ENCODE results near the gene CHRDL1. TPM values are rescaled to one million over a fixed set of nuclear protein-coding genes. Genes with fewer than 3 reads are reported as not detected.

CHRDL1 gene
- total and polyA plus RNA-seq, 4 donors, result 9.6 to 45.3 (median 26.9) TPM

GRCh38 chrX:110669572-110669971 lies 126.0 kb downstream of the CHRDL1 start:
- TF ChIP-seq CTCF (IDR thresholded peaks at IDR 0.05; ENCODE audit: control extremely low read depth, extremely low read depth), result no peak
- H3K27me3 ChIP-seq (ENCODE audit: control insufficient read depth in 3 of 3, insufficient read depth in 3 of 3, low read length in 2 of 3), result peaks cover 3 to 24% (median 4%) of the 10 kb centered on the region in 3 donors
- H3K4me3 ChIP-seq, result no peak overlapping the region
- no peak for DNase-seq
- ATAC-seq (ENCODE audit: insufficient read depth, low FRiP score), result no peak
- no peaks in the 10 kb centered on the region for H3K36me3 ChIP-seq (ENCODE audit: control insufficient read depth in 4 of 4, insufficient read depth in 4 of 4, low read length in 4 of 4)
- no peak overlapping the region for H3K9ac ChIP-seq (ENCODE audit: insufficient read depth in 1 of 2, low read length in 2 of 2)
- no peak overlapping the region for H3K27ac ChIP-seq (ENCODE audit: low read depth in 1 of 2, low read length in 1 of 2)
- H3K9me3 ChIP-seq (ENCODE audit: control insufficient read depth in 4 of 4, insufficient read depth in 3 of 4, low read length in 3 of 4), result peaks cover 0 to 5% (median 0%) of the 10 kb centered on the region in 4 donors
- no peaks in the 10 kb centered on the region for H3K4me1 ChIP-seq (ENCODE audit: control insufficient read depth in 5 of 5, insufficient read depth in 5 of 5, low read length in 5 of 5)
- 32 to 67% methylated on average over 1 of the region's 1 CpG for WGBS, 2 donors

GRCh38 chrX:110667706-110668105 lies 127.9 kb downstream of the CHRDL1 start:
- WGBS, 2 donors, result 25 to 42% methylated on average over 6 of the region's 6 CpGs
- no peak overlapping the region for H3K4me3 ChIP-seq

GRCh38 chrX:110665223-110666002 lies 130.2 kb downstream of the CHRDL1 start:
- no peak for TF ChIP-seq CTCF (IDR thresholded peaks at IDR 0.05; ENCODE audit: control extremely low read depth, extremely low read depth)
- H3K9ac ChIP-seq (ENCODE audit: insufficient read depth in 1 of 2, low read length in 2 of 2), result no peak overlapping the region
- no peak overlapping the region for H3K27ac ChIP-seq (ENCODE audit: low read depth in 1 of 2, low read length in 1 of 2)
- peaks cover 0 to 3% (median 0%) of the 10 kb centered on the region in 4 donors for H3K9me3 ChIP-seq (ENCODE audit: control insufficient read depth in 4 of 4, insufficient read depth in 3 of 4, low read length in 3 of 4)
- ATAC-seq (ENCODE audit: insufficient read depth, low FRiP score) (peak; percentile 60), DNase-seq (peak; percentile 37 to 69 (median 38))
- 36% methylated on average over 3 of the region's 3 CpGs for WGBS, 2 donors
- H3K4me3 ChIP-seq, result no peak overlapping the region
- H3K27me3 ChIP-seq (ENCODE audit: control insufficient read depth in 3 of 3, insufficient read depth in 3 of 3, low read length in 2 of 3), result peaks cover 1 to 23% (median 3%) of the 10 kb centered on the region in 3 donors
- H3K36me3 ChIP-seq (ENCODE audit: control insufficient read depth in 4 of 4, insufficient read depth in 4 of 4, low read length in 4 of 4), result no peaks in the 10 kb centered on the region
- no peaks in the 10 kb centered on the region for H3K4me1 ChIP-seq (ENCODE audit: control insufficient read depth in 5 of 5, insufficient read depth in 5 of 5, low read length in 5 of 5)

More at GRCh38 chrX:110667706-110668105, 127.9 kb downstream of the CHRDL1 start:
- Histone ChIP-seq H3K9me3 (ENCODE audit: control insufficient read depth in 4 of 4, insufficient read depth in 3 of 4, low read length in 3 of 4) (peaks cover 0 to 5% (median 0%) of the 10 kb centered on the region in 4 donors), H3K27ac (ENCODE audit: low read depth in 1 of 2, low read length in 1 of 2) (no peak overlapping the region), H3K36me3 (ENCODE audit: control insufficient read depth in 4 of 4, insufficient read depth in 4 of 4, low read length in 4 of 4) (no peaks in the 10 kb centered on the region), H3K27me3 (ENCODE audit: control insufficient read depth in 3 of 3, insufficient read depth in 3 of 3, low read length in 2 of 3) (peaks cover 3 to 22% (median 4%) of the 10 kb centered on the region in 3 donors), H3K9ac (ENCODE audit: insufficient read depth in 1 of 2, low read length in 2 of 2) (no peak overlapping the region), H3K4me1 (ENCODE audit: control insufficient read depth in 5 of 5, insufficient read depth in 5 of 5, low read length in 5 of 5) (no peaks in the 10 kb centered on the region)
- DNase-seq (peak in 2 of 3 donors; percentile 13 to 32), ATAC-seq (ENCODE audit: insufficient read depth, low FRiP score) (no peak)
- TF ChIP-seq CTCF (IDR thresholded peaks at IDR 0.05; ENCODE audit: control extremely low read depth, extremely low read depth), result no peak

All from lung (tissue), 12 donors.